ENCODE measurements around the gene MTMR1.

Gene MTMR1

GRCh38 chrX:150767045-150767395 lies 73.8 kb downstream of the MTMR1 start:
- H3K36me3 ChIP-seq (ENCODE audit: control insufficient read depth, insufficient read depth, low read length) = no peaks in the 10 kb centered on the region
- no peaks in the 10 kb centered on the region for H3K9me3 ChIP-seq (ENCODE audit: control insufficient read depth, low read length)
- no peak overlapping the region for H3K27ac ChIP-seq (ENCODE audit: insufficient read depth, low read length, poor library complexity, severe bottlenecking)
- H3K4me3 ChIP-seq (ENCODE audit: insufficient read depth, low read depth, low read length, poor library complexity, severe bottlenecking) = no peak overlapping the region
- DNase-seq = no peak
- no peaks in the 10 kb centered on the region for H3K4me1 ChIP-seq (ENCODE audit: control insufficient read depth, insufficient read depth, low read length, poor library complexity, severe bottlenecking)
- no peaks in the 10 kb centered on the region for H3K27me3 ChIP-seq (replicated peaks; ENCODE audit: control insufficient read depth, insufficient read depth, low read length, poor library complexity, severe bottlenecking)

GRCh38 chrX:150767475-150768131 lies 74.4 kb downstream of the MTMR1 start:
- Histone ChIP-seq H3K27ac (ENCODE audit: insufficient read depth, low read length, poor library complexity, severe bottlenecking) (no peak overlapping the region), H3K4me1 (ENCODE audit: control insufficient read depth, insufficient read depth, low read length, poor library complexity, severe bottlenecking) (no peaks in the 10 kb centered on the region), H3K9me3 (ENCODE audit: control insufficient read depth, low read length) (no peaks in the 10 kb centered on the region), H3K36me3 (ENCODE audit: control insufficient read depth, insufficient read depth, low read length) (no peaks in the 10 kb centered on the region), H3K4me3 (ENCODE audit: insufficient read depth, low read depth, low read length, poor library complexity, severe bottlenecking) (no peak overlapping the region), H3K27me3 (replicated peaks; ENCODE audit: control insufficient read depth, insufficient read depth, low read length, poor library complexity, severe bottlenecking) (no peaks in the 10 kb centered on the region)
- no peak for DNase-seq

GRCh38 chrX:150768132-150768485 lies 74.9 kb downstream of the MTMR1 start:
- Histone ChIP-seq H3K27ac (ENCODE audit: insufficient read depth, low read length, poor library complexity, severe bottlenecking) (no peak overlapping the region), H3K36me3 (ENCODE audit: control insufficient read depth, insufficient read depth, low read length) (no peaks in the 10 kb centered on the region), H3K4me1 (ENCODE audit: control insufficient read depth, insufficient read depth, low read length, poor library complexity, severe bottlenecking) (no peaks in the 10 kb centered on the region), H3K4me3 (ENCODE audit: insufficient read depth, low read depth, low read length, poor library complexity, severe bottlenecking) (no peak overlapping the region), H3K27me3 (replicated peaks; ENCODE audit: control insufficient read depth, insufficient read depth, low read length, poor library complexity, severe bottlenecking) (no peaks in the 10 kb centered on the region), H3K9me3 (ENCODE audit: control insufficient read depth, low read length) (no peaks in the 10 kb centered on the region)
- DNase-seq = no peak

GRCh38 chrX:150768580-150769190 lies 75.5 kb downstream of the MTMR1 start:
- H3K27me3 ChIP-seq (replicated peaks; ENCODE audit: control insufficient read depth, insufficient read depth, low read length, poor library complexity, severe bottlenecking) = no peaks in the 10 kb centered on the region
- no peak overlapping the region for H3K4me3 ChIP-seq (ENCODE audit: insufficient read depth, low read depth, low read length, poor library complexity, severe bottlenecking)
- H3K4me1 ChIP-seq (ENCODE audit: control insufficient read depth, insufficient read depth, low read length, poor library complexity, severe bottlenecking) = no peaks in the 10 kb centered on the region
- no peaks in the 10 kb centered on the region for H3K36me3 ChIP-seq (ENCODE audit: control insufficient read depth, insufficient read depth, low read length)
- no peak overlapping the region for H3K27ac ChIP-seq (ENCODE audit: insufficient read depth, low read length, poor library complexity, severe bottlenecking)
- no peaks in the 10 kb centered on the region for H3K9me3 ChIP-seq (ENCODE audit: control insufficient read depth, low read length)
- no peak for DNase-seq

DNA sequence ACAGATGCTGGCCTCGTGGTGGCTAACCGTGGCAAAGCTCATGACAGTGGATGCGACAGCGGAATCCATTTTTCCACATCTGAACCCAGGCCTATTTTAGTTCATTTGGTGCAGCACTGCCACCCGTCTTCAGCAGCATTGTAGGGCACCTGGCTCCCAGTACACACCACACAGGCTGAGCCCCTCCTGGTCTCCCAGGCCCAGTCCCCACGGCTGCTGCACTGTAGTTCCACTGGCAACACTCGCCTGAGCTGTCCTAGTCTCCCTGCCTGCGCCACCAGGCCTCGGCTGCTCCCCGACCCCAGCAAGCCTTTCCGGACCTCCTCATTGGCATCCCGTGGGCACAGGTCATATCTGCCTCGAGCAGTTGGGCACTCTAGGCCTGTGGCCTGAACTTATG lies 76.2 kb downstream of the MTMR1 start:
- H3K27me3 ChIP-seq (replicated peaks; ENCODE audit: control insufficient read depth, insufficient read depth, low read length, poor library complexity, severe bottlenecking) = no peaks in the 10 kb centered on the region
- H3K36me3 ChIP-seq (ENCODE audit: control insufficient read depth, insufficient read depth, low read length) = no peaks in the 10 kb centered on the region
- no peak for DNase-seq
- no peak overlapping the region for H3K4me3 ChIP-seq (ENCODE audit: insufficient read depth, low read depth, low read length, poor library complexity, severe bottlenecking)
- H3K4me1 ChIP-seq (ENCODE audit: control insufficient read depth, insufficient read depth, low read length, poor library complexity, severe bottlenecking) = no peaks in the 10 kb centered on the region
- H3K27ac ChIP-seq (ENCODE audit: insufficient read depth, low read length, poor library complexity, severe bottlenecking) = no peak overlapping the region
- H3K9me3 ChIP-seq (ENCODE audit: control insufficient read depth, low read length) = no peaks in the 10 kb centered on the region

GRCh38 chrX:150770623-150771022 lies 77.4 kb downstream of the MTMR1 start:
- Histone ChIP-seq H3K9me3 (ENCODE audit: control insufficient read depth, low read length) (no peaks in the 10 kb centered on the region), H3K4me3 (ENCODE audit: insufficient read depth, low read depth, low read length, poor library complexity, severe bottlenecking) (no peak overlapping the region), H3K27ac (ENCODE audit: insufficient read depth, low read length, poor library complexity, severe bottlenecking) (no peak overlapping the region), H3K36me3 (ENCODE audit: control insufficient read depth, insufficient read depth, low read length) (no peaks in the 10 kb centered on the region), H3K4me1 (ENCODE audit: control insufficient read depth, insufficient read depth, low read length, poor library complexity, severe bottlenecking) (no peaks in the 10 kb centered on the region), H3K27me3 (replicated peaks; ENCODE audit: control insufficient read depth, insufficient read depth, low read length, poor library complexity, severe bottlenecking) (no peaks in the 10 kb centered on the region)
- DNase-seq = no peak

- Histone ChIP-seq H3K4me3 (ENCODE audit: insufficient read depth, low read depth, low read length, poor library complexity, severe bottlenecking) (no peak overlapping the region), H3K4me1 (ENCODE audit: control insufficient read depth, insufficient read depth, low read length, poor library complexity, severe bottlenecking) (no peaks in the 10 kb centered on the region), H3K9me3 (ENCODE audit: control insufficient read depth, low read length) (no peaks in the 10 kb centered on the region), H3K27me3 (replicated peaks; ENCODE audit: control insufficient read depth, insufficient read depth, low read length, poor library complexity, severe bottlenecking) (no peaks in the 10 kb centered on the region), H3K27ac (ENCODE audit: insufficient read depth, low read length, poor library complexity, severe bottlenecking) (no peak overlapping the region), H3K36me3 (ENCODE audit: control insufficient read depth, insufficient read depth, low read length) (no peaks in the 10 kb centered on the region)
- DNase-seq = no peak
These were observed 77.9 kb downstream of the MTMR1 start for GRCh38 chrX:150771116-150771515.

- no peaks in the 10 kb centered on the region for H3K36me3 ChIP-seq (ENCODE audit: control insufficient read depth, insufficient read depth, low read length)
- H3K9me3 ChIP-seq (ENCODE audit: control insufficient read depth, low read length) = no peaks in the 10 kb centered on the region
- DNase-seq = peak; percentile 33 to 58 (median 39)
- H3K4me3 ChIP-seq (ENCODE audit: insufficient read depth, low read depth, low read length, poor library complexity, severe bottlenecking) = no peak overlapping the region
- H3K27ac ChIP-seq (ENCODE audit: insufficient read depth, low read length, poor library complexity, severe bottlenecking) = no peak overlapping the region
- no peaks in the 10 kb centered on the region for H3K27me3 ChIP-seq (replicated peaks; ENCODE audit: control insufficient read depth, insufficient read depth, low read length, poor library complexity, severe bottlenecking)
- no peaks in the 10 kb centered on the region for H3K4me1 ChIP-seq (ENCODE audit: control insufficient read depth, insufficient read depth, low read length, poor library complexity, severe bottlenecking)
These were observed 79.2 kb downstream of the MTMR1 start for GRCh38 chrX:150772150-150772970.

DNA sequence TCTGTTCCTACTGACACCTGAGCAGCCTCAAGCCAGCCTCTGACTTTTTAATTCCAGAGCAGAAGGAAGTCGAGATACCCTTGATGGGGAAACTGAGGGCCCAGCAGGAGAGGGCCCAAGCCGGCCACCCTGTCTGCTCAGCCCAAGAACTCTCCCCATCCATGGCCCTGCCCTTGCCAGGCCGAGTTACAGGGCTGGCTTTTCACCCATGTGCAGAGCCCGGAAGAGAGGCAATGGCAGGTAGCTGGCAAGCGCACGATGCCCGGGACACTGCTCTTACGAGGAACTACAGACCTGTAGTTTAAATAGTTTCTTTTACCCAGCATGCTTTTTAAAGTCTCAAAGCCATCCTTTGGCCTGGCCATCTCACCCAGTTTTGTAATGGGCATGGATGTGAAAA lies 79.9 kb downstream of the MTMR1 start:
- Histone ChIP-seq H3K4me3 (ENCODE audit: insufficient read depth, low read depth, low read length, poor library complexity, severe bottlenecking) (no peak overlapping the region), H3K27ac (ENCODE audit: insufficient read depth, low read length, poor library complexity, severe bottlenecking) (no peak overlapping the region), H3K27me3 (replicated peaks; ENCODE audit: control insufficient read depth, insufficient read depth, low read length, poor library complexity, severe bottlenecking) (no peaks in the 10 kb centered on the region), H3K4me1 (ENCODE audit: control insufficient read depth, insufficient read depth, low read length, poor library complexity, severe bottlenecking) (no peaks in the 10 kb centered on the region), H3K9me3 (ENCODE audit: control insufficient read depth, low read length) (no peaks in the 10 kb centered on the region), H3K36me3 (ENCODE audit: control insufficient read depth, insufficient read depth, low read length) (no peaks in the 10 kb centered on the region)
- no peak for DNase-seq

GRCh38 chrX:150773634-150774033 lies 80.4 kb downstream of the MTMR1 start:
- no peaks in the 10 kb centered on the region for H3K36me3 ChIP-seq (ENCODE audit: control insufficient read depth, insufficient read depth, low read length)
- H3K4me3 ChIP-seq (ENCODE audit: insufficient read depth, low read depth, low read length, poor library complexity, severe bottlenecking) = no peak overlapping the region
- H3K27me3 ChIP-seq (replicated peaks; ENCODE audit: control insufficient read depth, insufficient read depth, low read length, poor library complexity, severe bottlenecking) = no peaks in the 10 kb centered on the region
- DNase-seq = no peak
- H3K9me3 ChIP-seq (ENCODE audit: control insufficient read depth, low read length) = no peaks in the 10 kb centered on the region
- H3K4me1 ChIP-seq (ENCODE audit: control insufficient read depth, insufficient read depth, low read length, poor library complexity, severe bottlenecking) = no peaks in the 10 kb centered on the region
- no peak overlapping the region for H3K27ac ChIP-seq (ENCODE audit: insufficient read depth, low read length, poor library complexity, severe bottlenecking)
